GM12875 (cell line): ENCODE measurements around the gene TPRA1.

Experiments used
- H3K4me3 ChIP-seq: one replicate; pipeline ENCODE4 v1.5.1; 2011; ENCODE audit warnings: low read depth, low read length, control low read depth
- CTCF ChIP-seq: IDR thresholded peaks from 2 replicates; pipeline ENCODE4 v1.5.1; 2011; ENCODE audit warnings: low read depth, mild to moderate bottlenecking, control low read depth, inconsistent platforms, low read length, moderate library complexity, borderline replicate concordance; ENCODE audit not compliant: insufficient read depth

Gene TPRA1

DNA sequence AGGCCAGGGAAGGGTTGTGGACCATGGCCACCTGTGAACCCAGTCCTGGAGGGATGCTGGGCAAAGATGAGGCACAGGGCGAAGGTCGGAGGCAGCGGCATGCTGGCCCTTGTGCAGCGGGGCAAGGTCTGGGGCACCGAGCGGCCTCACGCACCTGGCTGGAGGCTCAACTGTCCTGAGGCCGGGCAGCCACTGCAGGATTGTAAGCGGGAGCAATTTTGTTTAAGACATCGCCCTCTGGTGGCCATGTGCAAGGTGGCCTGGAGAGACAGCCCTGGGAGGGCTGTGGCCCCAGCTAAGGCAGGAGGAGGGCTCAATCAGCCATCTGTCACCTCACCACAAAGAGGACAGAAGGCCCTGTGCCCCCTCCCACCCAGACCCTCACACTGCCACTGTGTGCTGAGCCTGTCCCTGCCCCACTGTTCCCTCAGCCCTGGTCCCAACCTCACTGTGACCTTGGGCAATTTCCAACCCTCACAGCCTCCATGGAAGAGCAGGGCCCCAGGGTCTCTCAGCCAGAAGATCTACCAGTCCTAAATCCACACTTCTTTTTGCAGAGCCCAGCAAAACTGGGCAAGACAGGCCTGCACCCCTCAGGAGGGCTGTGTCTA is 46.2 kb downstream of the TPRA1 start:
- no peak overlapping the region for H3K4me3 ChIP-seq

GRCh38 chr3:127543441-127543840 is 47.1 kb downstream of the TPRA1 start:
- no peak for TF ChIP-seq CTCF
- H3K4me3 ChIP-seq: no peak overlapping the region

More for the DNA sequence above, 46.2 kb downstream of the TPRA1 start:
- TF ChIP-seq CTCF: peak; percentile 87

GRCh38 chr3:127542441-127542952 is 48.0 kb downstream of the TPRA1 start:
- no peak for TF ChIP-seq CTCF
- H3K4me3 ChIP-seq: no peak overlapping the region

- no peak overlapping the region for H3K4me3 ChIP-seq
- TF ChIP-seq CTCF: no peak
Measured at GRCh38 chr3:127541320-127541719, 49.2 kb downstream of the TPRA1 start.

- no peak for TF ChIP-seq CTCF
- H3K4me3 ChIP-seq: no peak overlapping the region
Measured at GRCh38 chr3:127539366-127540060, 51.0 kb downstream of the TPRA1 start.

GRCh38 chr3:127538569-127538968 is 52.0 kb downstream of the TPRA1 start:
- no peak for TF ChIP-seq CTCF
- H3K4me3 ChIP-seq: no peak overlapping the region
